Measurements from ENCODE around the gene TPPP3.

TPPP3 gene

DNA sequence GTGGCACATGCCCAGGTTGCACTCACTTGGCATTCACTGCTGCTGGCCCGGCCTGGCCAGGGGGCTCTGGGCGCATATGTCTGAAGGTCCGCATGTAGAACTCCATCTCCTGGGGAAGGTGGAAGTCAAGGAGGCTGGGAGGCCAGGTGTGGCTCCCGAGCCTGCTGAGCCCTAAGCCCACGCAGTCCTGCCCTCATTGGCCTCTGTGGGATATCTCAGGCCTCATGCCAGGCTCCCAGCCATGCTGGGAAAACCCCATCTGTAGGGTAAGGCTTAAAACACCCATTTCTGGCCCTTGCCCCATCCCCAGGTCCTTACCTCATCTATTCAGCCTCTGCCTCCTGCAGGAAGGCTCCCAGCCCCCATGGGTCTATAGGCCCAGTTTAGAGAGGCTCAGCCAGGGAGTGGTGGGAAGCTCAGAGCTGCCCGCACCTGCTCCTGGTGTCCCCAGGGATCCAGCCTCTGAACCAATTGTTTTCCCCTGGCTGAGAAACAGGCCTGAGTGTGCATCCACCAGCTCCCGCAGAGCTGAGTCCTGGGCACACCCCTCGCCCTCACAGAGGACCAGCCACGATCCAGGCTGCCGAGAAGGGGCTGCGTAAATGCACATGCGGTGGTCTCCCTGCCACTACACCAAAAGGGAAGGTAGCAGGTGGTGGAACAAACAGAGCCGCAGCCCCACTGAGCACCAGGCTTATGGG, 2.3 kb upstream of the TPPP3 start:
- Histone ChIP-seq H3K4me1 (ENCODE audit: control insufficient read depth, insufficient read depth, low read length) (peaks cover 76% of the 10 kb centered on the region), H3K9me3 (ENCODE audit: control insufficient read depth in 2 of 2, low read length in 2 of 2) (no peaks in the 10 kb centered on the region), H3K4me3 (ENCODE audit: low read length in 2 of 2) (no peak overlapping the region), H3K27me3 (ENCODE audit: control insufficient read depth in 1 of 2, insufficient read depth in 2 of 2, low read length in 2 of 2) (peaks cover 0 to 8% of the 10 kb centered on the region in 2 donors), H3K9ac (ENCODE audit: low read length in 2 of 2) (peak overlapping the region in 1 of 2 donors; percentile 13), H3K36me3 (ENCODE audit: control insufficient read depth in 2 of 2, insufficient read depth in 2 of 2, low read length in 2 of 2) (no peaks in the 10 kb centered on the region), H3K27ac (ENCODE audit: low read length) (no peak overlapping the region)

DNA sequence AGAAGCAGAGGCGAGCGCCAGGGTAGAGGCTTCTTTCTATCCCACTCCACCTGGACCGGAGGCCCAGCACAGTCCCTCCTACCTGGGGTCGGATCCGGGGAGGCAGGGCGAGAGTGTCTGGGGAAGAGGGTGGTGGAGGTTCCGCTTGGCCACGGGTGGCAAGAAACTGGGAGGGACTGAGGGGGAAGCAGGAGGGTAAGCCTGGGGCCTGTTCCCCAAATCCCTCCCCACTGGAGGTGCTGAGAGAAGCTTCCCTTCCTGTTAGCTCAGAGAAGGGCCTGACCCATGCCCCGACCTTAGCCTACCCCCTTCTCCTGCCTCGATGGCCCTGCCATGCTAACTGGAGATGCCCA, 1.8 kb upstream of the TPPP3 start:
- peaks cover 76% of the 10 kb centered on the region for H3K4me1 ChIP-seq (ENCODE audit: control insufficient read depth, insufficient read depth, low read length)
- H3K4me3 ChIP-seq (ENCODE audit: low read length in 2 of 2): no peak overlapping the region
- peaks cover 0 to 8% of the 10 kb centered on the region in 2 donors for H3K27me3 ChIP-seq (ENCODE audit: control insufficient read depth in 1 of 2, insufficient read depth in 2 of 2, low read length in 2 of 2)
- no peaks in the 10 kb centered on the region for H3K9me3 ChIP-seq (ENCODE audit: control insufficient read depth in 2 of 2, low read length in 2 of 2)
- no peaks in the 10 kb centered on the region for H3K36me3 ChIP-seq (ENCODE audit: control insufficient read depth in 2 of 2, insufficient read depth in 2 of 2, low read length in 2 of 2)
- H3K9ac ChIP-seq (ENCODE audit: low read length in 2 of 2): no peak overlapping the region
- H3K27ac ChIP-seq (ENCODE audit: low read length): no peak overlapping the region

DNA sequence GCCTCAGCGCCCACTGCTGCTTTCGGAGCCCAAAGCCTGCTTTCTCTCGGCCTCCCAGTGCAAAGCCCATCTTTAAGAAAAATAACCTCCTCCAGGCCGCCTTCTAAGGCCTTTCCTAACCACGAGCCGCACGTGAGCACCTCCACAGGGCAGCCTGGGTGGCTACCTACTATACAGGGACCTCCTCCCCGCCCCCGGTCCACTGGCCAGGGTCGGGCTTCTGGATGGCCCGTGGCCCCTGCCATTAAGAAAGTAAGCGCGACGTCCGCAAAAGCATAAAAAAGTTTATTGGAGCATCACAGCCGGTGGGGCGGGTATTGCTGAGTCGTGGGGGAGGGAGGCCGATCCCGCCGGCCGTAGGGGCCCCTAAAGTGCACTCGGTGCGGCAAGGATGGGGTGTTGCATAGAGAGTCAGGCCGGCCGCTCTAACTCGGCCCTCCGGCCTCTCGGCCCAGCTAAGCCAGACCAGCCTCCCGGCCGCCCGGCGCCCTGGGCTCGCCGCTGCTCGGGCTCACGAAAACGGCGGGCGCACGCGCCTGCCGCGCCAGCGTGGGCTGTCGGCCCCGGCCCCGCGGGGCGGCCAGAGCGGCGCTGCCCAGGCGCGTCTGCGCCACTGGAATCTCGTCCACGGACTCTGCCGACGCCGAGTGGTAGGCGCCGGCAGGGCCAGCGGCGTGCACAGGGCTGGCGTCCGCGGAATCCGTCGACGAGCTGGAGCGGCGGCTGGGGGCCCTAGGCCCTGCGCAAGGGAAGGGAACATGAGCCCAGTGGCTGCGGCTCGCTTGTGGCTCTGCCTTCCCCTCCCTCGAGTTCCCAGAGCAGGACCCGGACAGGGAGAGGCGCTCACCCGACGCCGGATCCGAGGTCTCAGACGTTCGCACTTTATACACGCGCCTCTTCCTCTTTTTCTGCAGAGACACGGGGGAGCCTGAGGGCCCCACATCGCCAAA, 1.1 kb upstream of the TPPP3 start:
- Histone ChIP-seq H3K27me3 (ENCODE audit: control insufficient read depth in 1 of 2, insufficient read depth in 2 of 2, low read length in 2 of 2) (peaks cover 0 to 8% of the 10 kb centered on the region in 2 donors), H3K4me3 (ENCODE audit: low read length in 2 of 2) (peak overlapping the region in 1 of 2 donors; percentile 78), H3K36me3 (ENCODE audit: control insufficient read depth in 2 of 2, insufficient read depth in 2 of 2, low read length in 2 of 2) (no peaks in the 10 kb centered on the region), H3K4me1 (ENCODE audit: control insufficient read depth, insufficient read depth, low read length) (peaks cover 75% of the 10 kb centered on the region), H3K9me3 (ENCODE audit: control insufficient read depth in 2 of 2, low read length in 2 of 2) (no peaks in the 10 kb centered on the region), H3K9ac (ENCODE audit: low read length in 2 of 2) (no peak overlapping the region), H3K27ac (ENCODE audit: low read length) (peak overlapping the region; percentile 66)

DNA sequence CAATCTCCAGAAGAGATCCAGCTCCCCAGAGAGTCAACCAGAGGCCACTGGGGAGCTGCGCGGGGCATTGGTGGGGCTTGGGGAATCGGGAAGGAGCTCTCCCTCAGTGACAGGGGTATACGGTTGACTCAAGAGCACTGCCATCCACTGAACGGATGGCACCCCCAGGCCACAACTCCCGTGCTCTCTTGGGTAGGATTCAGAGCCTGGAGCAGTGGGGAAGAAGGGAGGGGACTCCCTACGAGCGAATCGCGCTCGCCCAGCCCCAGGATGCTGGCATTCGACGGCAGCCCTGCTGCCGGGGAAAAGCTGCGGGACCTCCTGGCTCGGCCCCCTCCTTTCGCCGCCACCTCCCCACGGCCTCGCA, 473 bp upstream of the TPPP3 start:
- peak overlapping the region; percentile 75 to 78 for H3K4me3 ChIP-seq (ENCODE audit: low read length in 2 of 2)
- H3K9ac ChIP-seq (ENCODE audit: low read length in 2 of 2): peak overlapping the region; percentile 13 to 55
- H3K27me3 ChIP-seq (ENCODE audit: control insufficient read depth in 1 of 2, insufficient read depth in 2 of 2, low read length in 2 of 2): peaks cover 0 to 8% of the 10 kb centered on the region in 2 donors
- peaks cover 69% of the 10 kb centered on the region for H3K4me1 ChIP-seq (ENCODE audit: control insufficient read depth, insufficient read depth, low read length)
- peak overlapping the region; percentile 66 for H3K27ac ChIP-seq (ENCODE audit: low read length)
- H3K9me3 ChIP-seq (ENCODE audit: control insufficient read depth in 2 of 2, low read length in 2 of 2): no peaks in the 10 kb centered on the region
- no peaks in the 10 kb centered on the region for H3K36me3 ChIP-seq (ENCODE audit: control insufficient read depth in 2 of 2, insufficient read depth in 2 of 2, low read length in 2 of 2)

DNA sequence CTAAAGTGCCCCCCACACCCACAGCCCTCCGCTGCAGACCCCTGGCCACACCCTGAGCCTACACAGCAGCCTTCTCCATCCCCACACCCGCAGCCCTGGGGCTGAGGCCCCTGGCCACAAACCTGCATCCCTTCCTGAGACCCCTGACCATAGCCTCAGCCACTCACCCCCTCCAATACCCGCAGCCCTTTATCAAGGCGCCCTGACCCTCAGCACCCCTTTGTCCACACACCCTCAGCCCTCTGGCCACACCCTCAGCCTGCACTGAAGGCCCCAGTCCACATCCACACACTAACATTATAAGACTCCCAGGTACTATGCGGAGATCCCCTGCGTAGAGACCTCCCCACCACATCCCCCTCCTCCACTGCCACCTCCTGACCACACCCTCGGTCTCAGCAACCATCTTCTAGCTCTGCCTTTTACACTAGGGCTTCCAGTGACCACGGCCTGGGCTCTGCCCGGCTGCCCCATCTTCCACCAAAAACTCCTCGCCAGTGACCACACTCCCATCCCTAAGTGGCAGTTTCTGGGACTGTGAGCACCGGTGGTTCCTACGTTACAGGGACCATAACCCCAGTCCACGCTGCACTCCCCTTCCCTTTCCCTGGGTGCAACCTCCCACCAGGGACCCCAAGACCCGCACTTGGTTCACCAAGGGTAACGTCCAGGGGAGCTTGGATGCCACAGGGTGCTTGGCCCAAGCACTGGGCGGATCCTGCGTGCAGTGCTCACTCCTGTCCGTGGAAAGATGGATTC, 818 bp downstream of the TPPP3 start:
- Histone ChIP-seq H3K27ac (ENCODE audit: low read length) (peak overlapping the region; percentile 66), H3K4me1 (ENCODE audit: control insufficient read depth, insufficient read depth, low read length) (peaks cover 60% of the 10 kb centered on the region), H3K27me3 (ENCODE audit: control insufficient read depth in 1 of 2, insufficient read depth in 2 of 2, low read length in 2 of 2) (peaks cover 0 to 8% of the 10 kb centered on the region in 2 donors), H3K9me3 (ENCODE audit: control insufficient read depth in 2 of 2, low read length in 2 of 2) (no peaks in the 10 kb centered on the region), H3K36me3 (ENCODE audit: control insufficient read depth in 2 of 2, insufficient read depth in 2 of 2, low read length in 2 of 2) (no peaks in the 10 kb centered on the region), H3K9ac (ENCODE audit: low read length in 2 of 2) (peak overlapping the region; percentile 61 to 66), H3K4me3 (ENCODE audit: low read length in 2 of 2) (peak overlapping the region; percentile 75 to 78)

DNA sequence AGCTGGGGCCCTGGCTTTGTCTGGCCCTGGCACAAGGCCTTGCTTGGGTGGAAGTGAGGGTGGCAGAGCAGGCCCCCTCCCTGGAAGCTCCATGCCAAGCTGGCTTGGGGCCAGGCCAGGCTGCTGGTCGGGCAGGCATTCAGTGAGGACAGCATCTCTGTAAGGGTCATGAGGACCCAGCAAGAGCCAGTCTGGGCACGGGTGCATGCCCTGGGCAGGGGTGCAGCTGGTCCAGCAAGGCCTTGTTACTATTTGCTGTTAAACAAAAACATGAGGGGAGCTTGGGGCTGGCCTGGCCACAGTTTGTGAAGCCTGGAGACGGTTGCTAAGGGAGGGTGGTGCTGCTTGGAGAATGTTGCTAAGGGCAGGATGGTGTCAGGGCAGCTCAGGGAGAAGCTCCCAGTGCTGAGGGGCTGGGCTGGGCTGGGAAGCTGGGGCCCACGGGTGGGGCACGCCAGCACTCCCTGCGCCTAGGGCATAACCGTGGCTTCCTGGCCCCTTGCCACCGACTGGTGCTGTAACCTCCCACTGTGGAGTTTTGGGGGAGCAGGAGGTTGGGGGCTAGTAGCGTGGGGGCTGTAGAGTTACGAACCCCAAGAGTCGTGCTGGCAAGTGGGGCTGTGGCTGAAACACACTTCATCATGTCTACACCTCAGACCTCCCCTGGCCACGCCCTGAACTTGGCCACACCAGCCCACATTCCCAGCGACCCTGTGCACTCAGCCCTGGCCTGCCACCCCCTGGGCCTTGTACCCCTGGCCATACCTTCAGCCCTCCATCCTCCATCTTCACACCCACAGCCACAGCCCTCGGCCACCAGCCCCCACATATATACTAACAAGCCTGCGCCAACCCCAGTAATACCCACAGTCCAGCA, 1.6 kb downstream of the TPPP3 start:
- H3K4me3 ChIP-seq (ENCODE audit: low read length in 2 of 2): peak overlapping the region; percentile 75 to 78
- peaks cover 0 to 8% of the 10 kb centered on the region in 2 donors for H3K27me3 ChIP-seq (ENCODE audit: control insufficient read depth in 1 of 2, insufficient read depth in 2 of 2, low read length in 2 of 2)
- no peaks in the 10 kb centered on the region for H3K9me3 ChIP-seq (ENCODE audit: control insufficient read depth in 2 of 2, low read length in 2 of 2)
- H3K36me3 ChIP-seq (ENCODE audit: control insufficient read depth in 2 of 2, insufficient read depth in 2 of 2, low read length in 2 of 2): no peaks in the 10 kb centered on the region
- H3K27ac ChIP-seq (ENCODE audit: low read length): peak overlapping the region; percentile 66
- peak overlapping the region; percentile 29 to 61 for H3K9ac ChIP-seq (ENCODE audit: low read length in 2 of 2)
- H3K4me1 ChIP-seq (ENCODE audit: control insufficient read depth, insufficient read depth, low read length): peaks cover 54% of the 10 kb centered on the region

DNA sequence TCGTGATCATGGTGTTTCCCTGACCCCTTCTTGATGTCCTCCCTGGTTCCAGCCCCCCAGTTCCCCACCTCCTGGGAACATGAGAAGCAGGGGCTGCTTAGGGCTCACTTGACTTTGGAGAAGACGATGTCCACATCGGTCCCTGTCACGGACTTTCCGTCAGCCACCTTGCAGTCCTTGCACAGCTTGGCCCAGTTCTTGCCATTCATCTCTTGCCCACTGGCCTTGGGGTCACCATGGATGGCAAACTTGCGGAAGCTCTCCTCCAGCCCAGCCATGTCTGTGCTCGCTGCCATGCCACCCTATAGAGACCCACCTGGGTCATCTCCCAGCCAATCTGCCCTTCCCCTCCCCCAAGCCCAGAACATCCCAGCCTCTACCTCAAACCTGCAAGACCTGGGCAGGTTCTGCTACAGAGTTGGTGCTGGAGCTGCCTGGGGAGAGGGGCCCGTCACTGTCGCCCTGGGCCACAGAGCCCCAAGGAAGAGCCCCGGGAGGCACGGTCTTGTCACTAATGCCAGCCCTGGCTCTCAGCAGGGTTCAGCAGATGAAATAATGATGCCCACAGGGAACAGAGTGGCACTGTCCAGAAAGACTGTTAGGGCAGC, 2.4 kb downstream of the TPPP3 start:
- peak overlapping the region in 1 of 2 donors; percentile 15 for H3K4me3 ChIP-seq (ENCODE audit: low read length in 2 of 2)
- peaks cover 0 to 8% of the 10 kb centered on the region in 2 donors for H3K27me3 ChIP-seq (ENCODE audit: control insufficient read depth in 1 of 2, insufficient read depth in 2 of 2, low read length in 2 of 2)
- no peak overlapping the region for H3K9ac ChIP-seq (ENCODE audit: low read length in 2 of 2)
- H3K36me3 ChIP-seq (ENCODE audit: control insufficient read depth in 2 of 2, insufficient read depth in 2 of 2, low read length in 2 of 2): no peaks in the 10 kb centered on the region
- H3K4me1 ChIP-seq (ENCODE audit: control insufficient read depth, insufficient read depth, low read length): peaks cover 46% of the 10 kb centered on the region
- H3K27ac ChIP-seq (ENCODE audit: low read length): peak overlapping the region; percentile 66
- H3K9me3 ChIP-seq (ENCODE audit: control insufficient read depth in 2 of 2, low read length in 2 of 2): no peaks in the 10 kb centered on the region

DNA sequence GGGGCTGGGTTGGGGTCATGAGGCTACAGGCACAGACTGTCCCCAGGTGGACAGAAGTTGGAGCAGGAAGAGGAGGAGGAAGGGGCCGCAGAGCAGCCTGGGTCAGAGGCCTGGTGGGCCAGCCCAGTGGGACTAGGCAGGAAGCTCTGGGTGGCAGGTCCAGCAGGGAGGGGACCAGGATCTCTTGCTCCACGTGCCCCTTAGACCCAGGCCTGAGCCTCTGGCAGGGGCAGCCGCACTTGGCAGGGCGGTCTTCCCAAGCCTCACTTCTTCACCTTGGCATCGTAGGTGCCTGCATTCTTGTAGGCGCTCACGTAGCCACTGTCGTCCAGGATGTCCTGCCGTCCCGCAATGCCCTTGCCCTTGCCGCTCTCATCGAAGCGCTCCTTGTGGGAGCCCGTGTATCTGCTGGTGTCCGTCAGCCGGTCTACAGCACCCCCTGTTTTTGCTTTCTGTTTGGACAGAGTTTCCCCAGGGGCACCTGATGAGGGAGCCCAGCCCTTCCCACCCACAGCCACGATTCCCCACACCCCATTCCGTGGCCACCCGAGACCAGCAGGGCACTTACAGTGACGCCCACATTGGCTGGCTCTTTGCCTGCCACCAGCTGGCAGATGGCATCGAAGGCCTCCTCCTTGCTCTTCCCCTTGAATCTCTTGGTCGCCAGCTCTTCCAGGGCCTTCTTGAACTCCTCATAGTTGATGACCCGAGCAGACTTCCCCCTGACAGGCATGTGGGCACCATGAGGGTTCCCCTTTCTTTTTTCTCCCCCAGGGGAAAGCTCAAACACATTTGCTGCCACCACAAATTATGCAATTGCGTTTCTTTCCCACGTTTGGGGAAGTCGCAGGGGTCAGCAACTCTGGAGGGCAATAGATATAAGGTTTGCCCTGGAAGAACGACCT, 3.1 kb downstream of the TPPP3 start:
- H3K4me1 ChIP-seq (ENCODE audit: control insufficient read depth, insufficient read depth, low read length): peaks cover 39% of the 10 kb centered on the region
- peaks cover 0 to 8% of the 10 kb centered on the region in 2 donors for H3K27me3 ChIP-seq (ENCODE audit: control insufficient read depth in 1 of 2, insufficient read depth in 2 of 2, low read length in 2 of 2)
- H3K9me3 ChIP-seq (ENCODE audit: control insufficient read depth in 2 of 2, low read length in 2 of 2): no peaks in the 10 kb centered on the region
- no peak overlapping the region for H3K9ac ChIP-seq (ENCODE audit: low read length in 2 of 2)
- H3K36me3 ChIP-seq (ENCODE audit: control insufficient read depth in 2 of 2, insufficient read depth in 2 of 2, low read length in 2 of 2): no peaks in the 10 kb centered on the region
- H3K4me3 ChIP-seq (ENCODE audit: low read length in 2 of 2): no peak overlapping the region
- H3K27ac ChIP-seq (ENCODE audit: low read length): no peak overlapping the region

DNA sequence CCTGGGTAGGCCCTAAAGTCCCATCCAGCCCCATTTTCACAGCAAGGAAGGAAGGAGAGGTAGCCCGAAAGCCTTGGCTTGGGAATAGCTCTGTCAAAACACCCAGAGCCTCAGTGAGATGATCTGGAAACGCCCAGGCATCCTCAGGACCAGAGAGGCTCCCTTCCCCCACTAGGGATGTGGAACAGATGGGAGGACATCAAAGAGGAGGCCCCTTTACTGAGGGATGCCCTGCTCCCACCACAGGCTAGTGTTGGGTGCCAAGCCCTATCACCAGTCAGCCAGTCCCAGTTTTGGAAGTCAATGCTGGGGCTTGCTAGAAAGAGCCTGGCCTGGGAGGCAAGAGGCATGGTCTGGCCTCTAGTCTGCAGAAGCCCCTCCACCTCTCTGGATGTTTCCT, 4.7 kb downstream of the TPPP3 start:
- H3K4me1 ChIP-seq (ENCODE audit: control insufficient read depth, insufficient read depth, low read length): peaks cover 30% of the 10 kb centered on the region
- H3K9ac ChIP-seq (ENCODE audit: low read length in 2 of 2): no peak overlapping the region
- no peak overlapping the region for H3K27ac ChIP-seq (ENCODE audit: low read length)
- no peaks in the 10 kb centered on the region for H3K9me3 ChIP-seq (ENCODE audit: control insufficient read depth in 2 of 2, low read length in 2 of 2)
- peaks cover 0 to 8% of the 10 kb centered on the region in 2 donors for H3K27me3 ChIP-seq (ENCODE audit: control insufficient read depth in 1 of 2, insufficient read depth in 2 of 2, low read length in 2 of 2)
- H3K4me3 ChIP-seq (ENCODE audit: low read length in 2 of 2): no peak overlapping the region
- H3K36me3 ChIP-seq (ENCODE audit: control insufficient read depth in 2 of 2, insufficient read depth in 2 of 2, low read length in 2 of 2): no peaks in the 10 kb centered on the region

Data from stomach smooth muscle (tissue), 2 donors.